HuH-7 (cell line): ENCODE results near the gene SLC9A8.
"Not testable (repeated sequence)": the region's sequence is repeated elsewhere in the genome, so short reads cannot be mapped to it uniquely, and the experiment has no call there.

Experiments
- DNase-seq: peaks from one replicate; pipeline ENCODE4 v3.0.0; 2011; ENCODE audit warnings: low spot score

The SLC9A8 gene

DNA sequence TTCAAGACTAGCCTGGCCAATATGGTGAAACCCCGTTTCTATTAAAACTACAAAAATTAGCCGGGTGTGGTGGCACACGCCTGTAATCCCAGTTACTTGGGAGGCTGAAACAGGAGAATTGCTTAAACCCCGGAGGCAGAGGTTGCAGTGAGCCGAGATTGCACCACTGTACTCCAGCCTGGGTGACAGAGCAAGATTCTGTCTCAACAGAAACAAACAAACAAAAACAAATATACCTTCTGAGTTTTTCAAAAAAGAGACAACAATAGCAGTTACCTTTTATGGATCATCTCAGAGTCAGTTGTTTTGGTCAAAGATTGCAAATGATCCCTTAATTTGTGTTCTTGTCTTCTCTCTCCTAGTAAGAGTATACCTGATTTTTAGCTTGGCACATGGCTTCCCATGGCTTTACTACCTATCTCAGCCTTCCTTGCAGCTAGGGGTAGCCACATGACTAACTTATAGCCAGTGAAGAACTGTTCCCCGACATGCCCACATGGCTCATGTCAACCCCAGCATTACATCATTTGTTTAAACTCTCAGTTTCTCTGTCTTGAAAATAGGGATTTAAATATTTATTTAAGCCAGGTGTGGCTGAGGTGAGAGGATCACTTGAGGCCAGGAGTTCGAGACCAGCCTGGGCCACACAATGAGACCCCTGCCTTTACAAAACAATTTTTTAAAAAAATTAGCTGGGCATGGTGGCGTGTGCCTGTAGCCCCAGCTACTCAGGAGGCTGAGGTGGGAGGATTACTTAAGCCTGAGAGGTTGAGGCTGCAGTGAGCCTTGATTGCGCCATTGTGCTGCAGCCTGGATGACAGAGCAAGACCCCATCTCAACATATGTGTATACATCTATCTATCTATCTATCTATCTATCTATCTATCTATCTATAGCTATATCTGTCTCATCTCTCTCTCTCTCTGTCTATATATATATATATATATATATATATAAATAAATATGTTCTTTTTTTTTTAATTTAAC lies 25.0 kb upstream of the SLC9A8 start:
- DNase-seq = no peak

DNA sequence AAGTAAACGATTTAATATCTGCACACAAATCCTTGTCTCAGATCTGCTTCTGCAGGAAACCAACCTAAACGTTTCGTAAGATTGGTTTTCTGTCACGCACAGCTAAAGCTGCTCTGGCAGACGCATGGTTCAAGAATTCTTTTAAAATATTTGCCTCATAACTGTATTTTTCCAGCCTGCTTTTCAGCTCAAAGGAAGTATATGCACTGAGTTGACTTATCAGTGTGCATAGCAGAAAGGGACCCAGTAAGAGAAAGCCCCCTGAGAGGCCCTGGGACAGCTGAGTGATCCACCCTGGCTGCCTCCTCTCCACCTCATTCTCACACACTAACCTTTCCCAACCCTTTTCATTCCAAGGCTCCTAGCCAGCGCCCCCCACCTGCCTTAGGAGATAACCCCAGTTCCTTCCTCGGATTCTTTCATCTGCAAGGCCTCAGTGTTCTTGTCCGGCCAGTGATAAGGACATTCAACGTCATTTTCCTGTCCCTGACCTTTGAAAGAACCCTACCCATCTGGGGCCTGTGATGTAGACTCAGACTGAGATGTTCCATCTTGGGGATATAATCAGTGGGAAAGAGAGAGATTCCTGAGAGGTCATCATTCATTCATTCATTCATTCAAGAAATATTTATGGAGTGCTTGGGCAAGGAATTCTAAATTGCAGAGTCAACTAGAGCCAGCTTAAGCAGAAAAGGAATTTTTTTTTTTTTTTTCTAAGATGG lies 22.4 kb upstream of the SLC9A8 start:
- no peak for DNase-seq

DNA sequence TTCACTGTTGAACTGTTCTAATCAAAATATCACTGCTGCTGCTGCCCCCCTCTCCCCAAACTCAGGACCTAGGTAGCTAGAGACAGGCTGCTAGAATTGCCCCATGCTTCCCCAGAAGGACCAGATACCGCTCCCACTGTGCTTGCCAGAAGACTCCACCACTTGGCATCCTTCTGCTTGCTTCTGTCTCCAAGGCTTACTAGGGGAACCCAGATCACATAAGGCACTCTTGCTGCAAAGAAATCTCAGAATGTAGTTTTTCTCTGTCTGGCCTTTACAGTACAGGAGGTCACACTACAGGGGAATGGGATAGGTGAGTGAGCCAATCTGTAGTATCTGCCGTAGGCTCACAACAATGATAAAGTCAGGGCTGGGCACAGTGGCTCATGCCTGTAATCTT lies 21.5 kb upstream of the SLC9A8 start:
- no peak for DNase-seq

DNA sequence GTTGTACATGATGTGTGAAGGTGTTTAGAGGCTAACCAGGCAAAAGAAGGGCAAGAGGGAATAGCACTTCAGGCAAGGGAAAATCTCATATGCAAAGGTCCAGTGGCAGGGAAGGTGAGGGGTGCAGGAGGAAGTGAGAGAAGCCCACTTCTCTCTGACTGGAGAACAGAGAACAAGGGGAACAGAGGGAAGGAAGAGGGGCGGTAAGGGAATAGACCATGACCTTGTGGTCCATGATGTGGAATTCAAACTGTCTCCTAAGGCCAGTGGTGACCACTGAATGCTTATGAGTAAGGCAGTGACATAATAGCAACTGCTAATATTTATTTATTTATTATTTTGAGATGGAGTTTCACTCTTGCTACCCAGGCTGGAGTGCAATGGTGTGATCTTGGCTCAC lies 20.6 kb upstream of the SLC9A8 start:
- no peak for DNase-seq

DNA sequence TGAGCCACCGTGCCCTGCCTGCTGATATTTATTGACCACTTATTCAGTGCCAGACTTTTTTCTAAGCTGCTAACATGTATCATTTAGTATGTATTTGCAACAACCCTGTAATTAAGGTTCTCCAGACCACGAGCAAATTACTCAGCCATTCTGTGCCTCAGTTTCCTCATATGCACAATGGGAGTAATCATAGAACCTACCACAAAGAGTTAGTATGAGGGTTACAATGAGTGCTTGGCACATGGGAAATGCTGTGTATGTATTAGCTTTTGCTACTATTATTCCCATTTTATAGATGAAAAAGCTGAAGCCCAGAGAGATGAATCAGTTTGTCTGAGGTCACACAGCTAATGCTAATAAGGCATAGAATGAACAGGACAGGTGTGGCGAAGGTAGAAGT lies 20.0 kb upstream of the SLC9A8 start:
- no peak for DNase-seq

DNA sequence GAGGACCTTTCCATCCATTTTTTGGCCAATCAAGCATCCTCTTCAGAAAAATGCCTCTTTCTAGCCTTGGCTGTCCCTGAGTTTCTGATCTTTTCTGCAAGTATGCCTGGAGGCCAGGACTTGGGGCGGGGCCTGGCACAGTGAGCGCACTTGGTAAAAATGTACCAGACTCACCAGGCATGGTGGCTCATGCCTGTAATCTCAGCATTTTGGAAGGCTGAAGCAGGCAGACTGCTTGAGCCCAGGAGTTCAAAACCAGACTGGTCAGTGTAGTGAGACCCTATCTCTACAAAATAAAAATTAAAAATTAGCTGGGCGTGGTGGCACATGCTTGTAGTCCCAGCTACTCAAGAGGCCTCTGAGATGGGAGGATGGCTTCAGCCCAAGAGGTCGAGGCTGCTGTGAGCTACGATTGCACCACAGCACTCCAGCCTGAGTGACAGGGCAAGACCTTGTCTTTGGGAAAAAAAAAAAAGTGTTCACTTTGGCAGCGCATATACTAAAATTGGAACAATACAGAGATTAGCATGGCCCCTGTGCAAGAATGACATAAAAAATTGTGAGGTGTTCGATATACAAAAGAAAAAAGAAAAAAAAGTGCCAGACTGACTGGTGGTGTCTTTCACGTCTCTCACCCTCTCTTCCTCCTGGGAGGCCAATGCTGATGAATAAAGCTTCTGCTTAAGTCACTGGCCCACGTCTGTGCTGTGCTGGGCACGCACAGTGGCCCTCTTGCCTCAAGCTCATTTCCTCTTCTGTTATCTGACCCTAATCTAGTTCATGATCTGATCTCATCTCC lies 18.1 kb upstream of the SLC9A8 start:
- no peak for DNase-seq

DNA sequence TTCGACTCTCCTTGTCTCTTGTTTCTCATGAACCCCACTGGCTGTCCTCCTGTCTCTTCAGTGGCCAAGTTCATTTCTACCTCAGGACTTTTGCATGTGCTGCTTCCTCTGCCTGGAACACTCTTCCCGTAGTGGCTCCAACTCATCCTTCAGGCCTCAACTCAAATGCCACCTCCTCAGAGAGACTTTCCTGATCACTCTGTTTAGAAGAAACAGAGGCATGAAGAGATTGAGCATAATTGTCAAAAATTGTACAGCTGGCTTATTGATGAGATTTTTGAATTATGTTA lies 17.5 kb upstream of the SLC9A8 start:
- DNase-seq = no peak

DNA sequence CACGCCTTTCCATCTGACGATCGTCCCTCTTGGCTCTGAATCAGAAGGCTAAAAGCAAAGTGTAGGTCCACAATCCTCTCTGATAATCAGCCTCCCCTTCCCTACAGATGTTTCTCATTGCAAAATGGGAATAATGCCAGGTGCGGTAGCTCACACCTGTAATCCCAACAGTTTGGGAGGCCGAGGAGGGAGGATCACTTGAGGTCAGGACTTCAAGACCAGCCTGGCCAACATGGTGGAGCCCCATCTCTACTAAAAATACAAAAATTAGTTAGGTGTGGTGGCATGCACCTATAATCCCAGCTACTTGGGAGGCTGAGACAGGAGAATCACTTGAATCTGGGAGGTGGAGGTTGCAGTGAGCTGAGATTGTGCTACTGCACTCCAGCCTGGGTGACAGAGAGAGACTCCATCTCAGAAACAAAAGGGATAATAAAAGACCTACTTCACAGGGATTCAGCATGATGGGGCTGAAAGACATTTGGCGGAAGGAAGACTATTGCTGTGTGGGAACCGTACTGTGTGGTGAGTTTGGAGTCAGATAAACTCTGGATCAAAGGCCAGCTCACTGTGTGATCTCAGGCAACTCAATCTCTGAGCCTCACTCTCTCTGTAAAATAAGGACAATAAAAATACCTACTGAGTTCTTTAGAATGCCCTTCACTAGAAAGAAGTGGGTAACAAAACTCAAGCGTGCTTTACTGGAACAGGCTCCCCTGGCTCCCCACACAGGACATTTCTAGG lies 15.9 kb upstream of the SLC9A8 start:
- DNase-seq = no peak

DNA sequence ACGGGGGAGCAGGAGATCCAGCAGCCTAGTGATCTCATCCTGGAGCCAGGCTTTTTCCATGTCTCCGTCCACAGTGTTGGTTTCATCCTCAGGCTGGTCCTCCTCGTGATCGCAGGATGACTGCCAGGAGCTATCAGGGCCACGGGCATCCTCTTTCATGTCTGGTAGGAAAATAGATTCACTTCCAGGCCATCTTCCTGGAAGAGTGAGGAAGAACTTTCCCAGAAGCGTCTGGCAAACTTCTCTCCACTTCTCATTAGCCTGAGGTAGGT lies 15.3 kb upstream of the SLC9A8 start:
- DNase-seq = no peak

DNA sequence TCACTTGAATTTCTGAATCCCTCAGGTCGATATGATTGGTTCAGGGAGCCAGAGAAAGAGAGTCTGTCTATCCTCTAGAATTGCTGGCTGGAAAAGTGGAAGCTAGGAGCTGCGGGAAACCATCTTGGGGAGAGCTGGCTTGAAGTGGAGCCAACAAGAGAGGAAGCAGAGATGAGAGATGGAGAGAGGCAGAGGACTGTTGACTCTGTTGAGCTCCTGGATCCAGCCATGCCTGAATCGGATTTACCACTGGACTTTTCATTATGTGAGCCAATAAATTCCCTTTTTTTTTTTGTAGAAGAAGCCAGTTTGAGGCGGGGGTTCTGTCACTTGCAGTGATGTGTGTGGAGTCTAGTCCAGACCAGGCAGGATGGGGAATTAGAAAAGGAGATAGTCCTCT lies 13.9 kb upstream of the SLC9A8 start:
- DNase-seq = no peak

DNA sequence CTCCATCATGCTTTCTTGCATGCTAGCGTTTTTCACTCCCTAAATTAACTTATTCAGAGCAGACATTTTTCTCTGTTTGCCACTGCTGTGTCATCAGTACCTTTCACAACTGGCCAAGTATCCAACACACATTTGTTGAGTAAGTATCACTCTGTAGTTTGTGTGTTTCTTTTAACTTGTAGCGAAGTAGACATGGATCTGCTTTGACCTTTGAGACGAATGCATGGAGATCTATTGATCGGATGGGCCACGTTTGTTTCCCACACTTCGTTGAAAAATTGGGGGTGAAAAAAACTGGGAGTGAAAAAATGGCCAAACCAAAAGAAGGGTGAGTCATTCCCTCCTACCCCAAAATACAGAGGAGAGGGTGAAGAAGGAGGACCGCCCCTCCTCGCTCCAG lies 12.9 kb upstream of the SLC9A8 start:
- no peak for DNase-seq

DNA sequence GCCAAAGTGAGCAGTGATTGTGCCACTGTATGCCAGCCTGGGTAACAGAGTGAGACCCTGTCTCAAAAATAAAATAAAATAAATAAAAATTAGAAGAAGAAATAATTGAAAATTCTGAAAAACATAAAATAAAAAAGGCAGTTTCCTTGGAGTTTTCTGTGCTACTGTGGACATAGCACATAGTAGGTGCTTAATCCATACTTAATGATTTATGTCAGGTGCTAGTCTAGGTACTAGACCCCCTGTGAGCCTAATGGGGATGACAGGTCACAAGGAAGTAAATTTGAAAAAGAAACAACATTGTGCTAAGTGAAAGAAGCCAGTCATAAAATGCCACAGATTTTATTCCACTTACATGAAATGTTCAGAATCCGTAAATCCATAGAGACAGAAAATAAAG lies 9.2 kb upstream of the SLC9A8 start:
- no peak for DNase-seq

DNA sequence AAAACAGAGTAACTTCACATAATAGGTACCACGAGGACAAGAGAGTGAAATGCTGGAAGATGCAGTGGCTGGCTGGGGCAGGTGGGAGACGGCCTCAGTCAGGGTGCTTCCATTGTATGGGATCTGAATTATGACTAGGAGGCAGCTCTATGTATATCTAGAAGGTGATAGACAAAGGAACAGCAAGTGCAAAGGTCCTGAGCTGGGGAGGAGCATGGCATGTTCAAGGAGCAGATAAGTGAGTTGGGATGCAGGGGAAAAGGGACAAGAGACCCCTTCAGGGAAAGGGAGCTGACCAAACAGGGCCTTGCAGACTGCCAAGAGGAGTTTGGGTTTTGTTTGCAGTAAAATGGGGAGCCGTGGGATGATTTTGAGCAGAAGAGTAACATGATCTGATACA lies 8.3 kb upstream of the SLC9A8 start:
- DNase-seq = no peak

DNA sequence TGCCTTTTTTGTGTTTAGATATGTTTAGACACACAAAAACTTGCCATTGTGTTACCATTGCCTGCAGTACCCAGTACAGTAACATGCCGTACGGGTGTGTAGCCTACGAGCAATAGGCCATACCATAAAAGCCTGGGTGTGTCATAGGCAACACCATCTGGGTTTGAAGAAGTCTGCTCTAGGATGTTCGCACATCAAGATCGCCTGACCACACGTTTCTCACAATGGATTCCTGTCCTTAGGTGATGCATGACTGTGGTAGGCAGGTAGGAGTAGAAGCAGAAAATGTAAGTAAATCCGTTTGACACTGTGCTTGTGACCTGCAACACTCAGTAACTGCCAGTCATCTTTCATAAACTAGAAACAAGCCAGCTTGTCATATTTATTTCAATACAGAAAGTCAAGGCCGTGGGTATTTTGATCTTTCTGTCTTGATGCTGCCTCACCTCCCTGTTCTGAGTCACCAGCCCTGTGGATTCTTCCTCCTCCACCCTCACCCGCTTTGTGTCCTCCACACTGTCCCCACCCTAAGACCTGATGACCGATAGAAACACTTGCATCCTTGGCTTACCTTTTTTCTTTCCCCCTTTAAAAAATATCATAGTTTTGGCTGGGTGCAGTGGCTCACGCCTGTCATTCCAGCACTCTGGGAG lies 7.3 kb upstream of the SLC9A8 start:
- DNase-seq = not testable (repeated sequence)

DNA sequence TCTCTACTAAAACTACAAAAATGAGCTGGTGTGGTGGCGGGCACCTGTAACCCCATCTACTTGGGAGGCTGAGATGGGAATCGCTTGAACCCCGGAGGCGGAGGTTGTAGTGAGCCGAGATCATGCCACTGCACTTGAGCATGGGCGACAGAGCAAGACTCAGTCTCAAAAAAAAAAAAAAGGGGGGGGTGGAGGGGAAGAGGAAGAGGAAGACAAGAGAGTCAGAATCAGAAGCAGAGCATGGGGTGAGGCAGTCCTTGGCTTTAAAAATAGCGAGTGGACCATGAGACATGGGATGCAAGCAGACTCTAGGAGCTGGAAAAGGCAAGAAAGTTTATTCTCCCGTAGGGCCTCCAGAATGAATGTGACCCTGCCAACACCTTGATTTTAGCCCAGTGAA lies 3.9 kb upstream of the SLC9A8 start:
- DNase-seq = no peak

DNA sequence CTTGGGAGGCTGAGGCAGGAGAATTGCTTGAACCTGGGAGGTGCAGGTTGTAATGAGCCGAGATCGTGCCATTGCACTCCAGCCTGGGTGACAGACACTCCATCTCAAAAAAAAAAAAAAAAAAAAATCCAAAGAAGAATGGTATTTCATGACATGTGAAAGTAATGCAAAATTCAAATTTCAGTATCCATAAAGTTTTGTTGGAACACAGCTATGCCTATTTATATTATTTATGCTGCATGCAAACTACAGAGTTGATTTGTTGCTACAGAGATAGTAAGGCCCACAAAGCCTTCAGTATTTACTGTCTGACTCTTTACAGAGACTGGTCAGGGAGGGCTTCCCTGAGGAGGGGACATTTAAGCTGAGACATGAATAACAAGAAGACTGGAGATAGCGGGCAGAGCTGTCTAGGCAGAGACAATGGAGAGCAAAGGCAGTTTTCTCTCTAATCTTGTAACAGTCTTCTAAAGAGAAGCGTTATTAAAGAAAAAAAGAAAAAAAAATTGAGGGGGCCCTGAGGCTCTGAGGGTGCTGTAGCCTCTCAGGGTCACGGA lies 2.7 kb upstream of the SLC9A8 start:
- DNase-seq = no peak

DNA sequence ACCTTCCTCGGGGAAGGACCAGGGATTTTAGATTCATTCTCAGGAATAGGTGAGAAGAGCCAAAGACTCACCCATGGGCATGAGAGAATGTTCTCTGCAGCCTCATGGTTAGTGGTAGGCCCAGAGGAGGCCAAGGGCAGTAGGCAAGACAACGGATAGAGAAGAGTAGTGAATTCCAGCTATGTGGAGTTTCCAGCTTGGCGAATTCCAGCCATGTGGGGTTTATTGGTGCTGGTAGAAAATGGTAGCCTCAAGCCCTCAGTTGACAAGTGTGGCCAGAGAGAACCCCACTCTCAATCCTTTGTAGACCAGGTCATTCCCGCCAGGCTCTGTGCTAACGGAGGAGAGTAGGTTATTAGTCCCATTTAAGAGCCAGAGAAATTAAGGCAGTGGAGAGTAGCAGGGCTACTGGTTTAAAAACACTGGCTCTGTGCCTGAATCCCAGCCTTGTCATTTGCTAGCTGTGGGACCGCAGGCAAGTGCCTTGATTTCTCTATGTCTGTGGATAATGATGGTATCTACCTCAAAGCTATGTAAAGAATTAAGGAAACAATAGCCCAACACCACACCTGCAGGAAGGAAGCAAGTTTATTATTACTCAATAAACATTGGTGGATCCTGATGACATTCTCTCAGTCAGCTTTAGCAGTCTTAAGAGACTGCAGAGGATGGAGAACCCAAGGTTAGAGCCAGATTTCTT lies 2.0 kb upstream of the SLC9A8 start:
- DNase-seq = no peak

DNA sequence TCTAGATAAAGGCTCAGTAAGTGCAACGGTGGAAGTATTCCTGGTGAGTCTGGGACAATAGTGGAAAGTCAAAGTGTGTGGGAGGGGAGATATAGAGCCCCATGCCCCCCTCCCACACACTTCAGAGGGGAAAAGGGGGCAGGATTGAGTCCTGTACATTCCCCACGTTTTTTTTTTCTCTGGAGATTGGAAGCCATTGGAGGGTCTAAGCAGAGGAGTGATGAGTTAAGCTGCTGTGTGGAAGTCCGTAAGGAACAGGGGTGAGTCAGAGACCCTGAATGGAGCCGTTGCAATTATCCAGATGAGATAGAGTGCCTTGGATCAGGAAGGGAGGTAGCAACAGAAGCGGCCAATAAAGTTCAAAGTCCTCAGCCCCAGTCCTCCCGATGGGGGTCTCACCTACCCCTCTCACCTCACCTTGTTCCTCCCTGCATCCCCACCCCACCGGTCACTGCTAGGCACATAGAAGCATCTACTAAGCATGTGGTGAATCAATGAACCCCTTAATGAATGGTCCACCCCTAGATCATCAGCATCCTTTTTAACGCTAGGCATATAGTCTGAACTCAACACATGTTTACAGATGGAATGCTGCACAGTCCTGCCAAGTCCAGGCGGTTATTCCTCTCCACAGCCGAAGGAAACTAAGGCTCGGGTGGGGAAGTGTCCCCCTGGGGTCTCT lies 662 bp upstream of the SLC9A8 start:
- no peak for DNase-seq

DNA sequence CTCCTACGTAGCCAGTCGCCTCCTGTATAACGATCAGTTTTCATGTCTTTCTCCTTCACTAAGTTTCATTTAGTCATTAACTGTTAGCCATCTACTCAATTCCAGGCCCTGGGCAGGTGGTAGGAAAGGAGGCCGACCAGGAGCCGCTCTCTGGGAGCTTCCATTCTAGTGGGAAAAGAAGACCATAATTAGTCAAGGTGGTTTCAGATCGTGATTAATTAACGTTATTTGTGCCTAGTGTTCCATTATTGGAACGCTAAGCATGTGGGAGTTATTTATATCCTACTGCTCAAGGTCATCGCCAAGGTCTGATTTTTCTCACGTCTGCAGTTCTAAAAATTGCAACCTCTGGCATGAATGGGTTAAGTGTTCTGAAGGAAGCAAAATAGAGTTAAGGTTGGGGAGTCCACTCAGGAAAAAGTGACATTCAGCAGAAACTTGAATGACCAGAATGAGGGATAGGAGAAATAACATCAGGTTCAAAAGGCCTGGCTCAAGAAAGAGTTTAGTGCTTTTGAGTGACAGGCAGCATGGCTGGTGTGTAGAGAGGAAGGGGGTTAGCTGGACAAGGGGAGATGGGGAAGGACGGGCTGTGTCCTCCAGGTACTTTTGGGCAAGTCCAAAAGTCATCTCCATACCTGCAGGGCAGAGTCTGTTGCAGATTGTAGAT lies 812 bp downstream of the SLC9A8 start:
- no peak for DNase-seq
